ENCODE data around the gene CORO1A. TPM values are rescaled to one million over a fixed set of nuclear protein-coding genes. Genes with fewer than 3 reads are reported as not detected.
A peak's percentile ranks its signal among the peaks of the same experiment; 100 is the strongest.

The CORO1A gene
- total and polyA plus RNA-seq, 2 experiments from 2014 or later, result 10.2 to 23.5 TPM

- peaks cover 15% of the 10 kb centered on the region for H3K4me1 Mint-ChIP-seq
- DNase-seq (ENCODE audit: low spot score) (no peak), ATAC-seq (no peak)
- no peak for TF ChIP-seq POLR2AphosphoS5 (IDR thresholded peaks at IDR 0.05; ENCODE audit: low read depth)
- TF ChIP-seq ETS1 (IDR thresholded peaks at IDR 0.05), result no peak
- no peak for TF ChIP-seq EZH2phosphoT487 (IDR thresholded peaks at IDR 0.05; ENCODE audit: unreplicated experiment)
- TF ChIP-seq ZNF331 (CRISPR knock-in tag; IDR thresholded peaks at IDR 0.05; ENCODE audit: low read depth), result no peak
- no peak for TF ChIP-seq CREB1 (CRISPR knock-in tag; IDR thresholded peaks at IDR 0.05; ENCODE audit: low read depth)
- no peak for TF ChIP-seq NANOG (IDR thresholded peaks at IDR 0.05; ENCODE audit: borderline replicate concordance)
- no peak for TF ChIP-seq JUNB (IDR thresholded peaks at IDR 0.05; ENCODE audit: unreplicated experiment)
- TF ChIP-seq ZNF114 (CRISPR knock-in tag; IDR thresholded peaks at IDR 0.05), result no peak
- TF ChIP-seq STAT1 (IDR thresholded peaks at IDR 0.05; ENCODE audit: unreplicated experiment), result no peak
- no peak for TF ChIP-seq ZNF462 (CRISPR knock-in tag; IDR thresholded peaks at IDR 0.05)
- TF ChIP-seq REST (IDR thresholded peaks at IDR 0.05; ENCODE audit: unreplicated experiment), result no peak
- TF ChIP-seq CTCF (conservative IDR thresholded peaks at IDR 0.05; ENCODE audit: low read depth in 2 of 2), result no peak
- TF ChIP-seq EZH2 (IDR thresholded peaks at IDR 0.05; ENCODE audit: low read depth, unreplicated experiment), result no peak
- H3F3A ChIP-seq (replicated peaks; ENCODE audit: low read depth), result 0 out of 2 replicates have a peak, but pooled peaks cover 5% of the 10 kb centered on the region
- H3K4me1 ChIP-seq (ENCODE audit: insufficient read depth), result peaks cover 4% of the 10 kb centered on the region; the same call in 1 of the 2 replicates
- no peak overlapping the region for H3K27ac Mint-ChIP-seq
- no peak overlapping the region for H3K4me3 Mint-ChIP-seq
- no peaks in the 10 kb centered on the region for H4K20me1 ChIP-seq (replicated peaks; ENCODE audit: insufficient read depth)
- no peaks in the 10 kb centered on the region for H3K9me2 ChIP-seq (ENCODE audit: insufficient read depth)
- H3K36me3 ChIP-seq (ENCODE audit: insufficient read depth), result no peaks in the 10 kb centered on the region
- H3K79me2 ChIP-seq (replicated peaks; ENCODE audit: insufficient read depth), result no peaks in the 10 kb centered on the region
- H3K4me3 ChIP-seq, result no peak overlapping the region
- H3K4me2 ChIP-seq, result 0 out of 2 replicates have a peak overlapping the region, but pooled peaks have one; percentile 93
- peaks cover 19% of the 10 kb centered on the region for H3K27me3 Mint-ChIP-seq (ENCODE audit: insufficient read depth, low read depth, poor library complexity)
- no peaks in the 10 kb centered on the region for H3K36me3 Mint-ChIP-seq (ENCODE audit: low read depth)
- no peak overlapping the region for H3K27ac ChIP-seq (ENCODE audit: low read depth)
- H3K27me3 ChIP-seq (ENCODE audit: insufficient read depth), result peaks cover 14% of the 10 kb centered on the region; the same call in 1 of the 2 replicates
- no peaks in the 10 kb centered on the region for H3K9me3 Mint-ChIP-seq
- H2AFZ ChIP-seq, result no peak overlapping the region
These were observed 1.7 kb downstream of the CORO1A start for GRCh38 chr16:30184891-30185682.

Measured in GM23338 (cell line).